Esophagus squamous epithelium (tissue), 5 donors: Measurements from ENCODE around the gene VIPR2. TPM values are rescaled to one million over a fixed set of nuclear protein-coding genes. Genes with fewer than 3 reads are reported as not detected.
"Not testable (repeated sequence)": the region's sequence is repeated elsewhere in the genome, so short reads cannot be mapped to it uniquely, and the experiment has no call there.

Experiments
- DNase-seq: peaks from one replicate; lab custom pipeline; 2025; lab: John Stamatoyannopoulos, UW
- H3K27ac ChIP-seq, 4 donors: fragments of 200-600 bp; sonication (generic); one replicate each; pipeline ENCODE4 v1.5.1; 2016 to 2019; ENCODE audit warnings: mild to moderate bottlenecking in 1 of 4
- H3K27me3 ChIP-seq, 4 donors: fragments of 200-600 bp; sonication (generic); 1 replicate in 3 of 4; 2 replicates in 1 of 4; pipeline versions ENCODE4 v1.5.1 to v1.6.0; 2017 to 2021; ENCODE audit warnings: antibody characterized with exemption in 1 of 4
- H3K36me3 ChIP-seq, 3 donors: fragments of 200-600 bp; sonication (generic); one replicate each; pipeline ENCODE4 v1.5.1; 2016 to 2019
- H3K4me1 ChIP-seq, 3 donors: fragments of 200-600 bp; sonication (generic); one replicate each; pipeline ENCODE4 v1.5.1; 2017 to 2019
- H3K4me3 ChIP-seq, 4 donors: fragments of 200-600 bp; sonication (generic); 1 replicate in 3 of 4; 2 replicates in 1 of 4; pipeline ENCODE4 v1.5.1; 2016 to 2019; ENCODE audit warnings: mild to moderate bottlenecking in 2 of 4, moderate library complexity in 1 of 4
- H3K9me3 ChIP-seq, 3 donors: fragments of 200-600 bp; sonication (generic); one replicate each; pipeline ENCODE4 v1.5.1; 2016 to 2019
- CTCF ChIP-seq, 6 experiments: fragments of 450-650 bp in 4 of 6; fragments of 200-600 bp in 2 of 6; sonication (generic) in 2 of 6; IDR thresholded peaks; one replicate each; pipeline ENCODE4 v1.5.1; 2016 to 2019; ENCODE audit warnings: antibody characterized with exemption in 6 of 6, mild to moderate bottlenecking in 4 of 6, moderate library complexity in 4 of 6
- POLR2A ChIP-seq, 4 donors: fragments of 450-650 bp; IDR thresholded peaks; one replicate each; pipeline ENCODE4 v1.6.1; 2017; ENCODE audit warnings: antibody characterized with exemption in 4 of 4, mild to moderate bottlenecking in 4 of 4, moderate library complexity in 3 of 4
- WGBS, 2 donors: methylation state at CpG; one replicate each; pipeline ENCODE4 v1.1.5; 2018; 5-methylcytosine and 5-hydroxymethylcytosine counted together
- intact Hi-C: fragments of 100-400 bp; cut with DNase I; formaldehyde crosslinking; loops from one replicate; pipeline ENCODE4 v1.15.0; 2022
- total RNA-seq, 4 donors: library from RNA; depleted of rRNA; stranded (reverse); fragments of >200 nt; gene quantifications; one replicate each; pipeline ENCODE4 v1.1.0, GENCODE V29; 2016
- donor health status: DM: yes; HTN: yes; CAD: no.

Gene VIPR2
- total RNA-seq, 4 donors from 2014 or later: 0.18 to 2.1 (median 0.40) TPM

GRCh38 chr7:159083001-159083697 lies 61.5 kb downstream of the VIPR2 start:
- no peak overlapping the region for H3K4me3 ChIP-seq
- 86 to 100% methylated on average over 4 to 6 of the region's 13 CpGs for WGBS, 2 donors
- DNase-seq: no peak

GRCh38 chr7:159082075-159082474 lies 62.6 kb downstream of the VIPR2 start:
- DNase-seq, H3K36me3 ChIP-seq, H3K27me3 ChIP-seq, H3K27ac ChIP-seq, H3K4me3 ChIP-seq, intact Hi-C loops, H3K4me1 ChIP-seq, H3K9me3 ChIP-seq: not testable (repeated sequence)
- WGBS, 2 donors: 69 to 90% methylated on average over 1 to 2 of the region's 5 CpGs

More at GRCh38 chr7:159083001-159083697, 61.5 kb downstream of the VIPR2 start:
- H3K9me3 ChIP-seq: no peaks in the 10 kb centered on the region
- intact Hi-C loops: no loop called here
- TF ChIP-seq POLR2A (IDR thresholded peaks at IDR 0.05) (no peak), CTCF (IDR thresholded peaks at IDR 0.05) (no peak)
- H3K36me3 ChIP-seq: no peaks in the 10 kb centered on the region
- no peaks in the 10 kb centered on the region for H3K4me1 ChIP-seq
- H3K27ac ChIP-seq: no peak overlapping the region
- H3K27me3 ChIP-seq: no peaks in the 10 kb centered on the region

GRCh38 chr7:159078911-159079270 lies 65.8 kb downstream of the VIPR2 start:
- no peak for DNase-seq
- Histone ChIP-seq H3K27ac (no peak overlapping the region), H3K4me1 (no peaks in the 10 kb centered on the region), H3K36me3 (no peaks in the 10 kb centered on the region), H3K9me3 (no peaks in the 10 kb centered on the region), H3K4me3 (no peak overlapping the region), H3K27me3 (no peaks in the 10 kb centered on the region)
- TF ChIP-seq POLR2A (IDR thresholded peaks at IDR 0.05) (no peak), CTCF (IDR thresholded peaks at IDR 0.05) (no peak)
- intact Hi-C loops: no loop called here
- WGBS, 2 donors: 83 to 88% methylated on average over 6 of the region's 6 CpGs

GRCh38 chr7:159078193-159078910 lies 66.3 kb downstream of the VIPR2 start:
- TF ChIP-seq CTCF (IDR thresholded peaks at IDR 0.05): no peak
- TF ChIP-seq POLR2A (IDR thresholded peaks at IDR 0.05): no peak
- H3K27me3 ChIP-seq: no peaks in the 10 kb centered on the region
- intact Hi-C loops: no loop called here
- H3K27ac ChIP-seq: no peak overlapping the region
- H3K9me3 ChIP-seq: no peaks in the 10 kb centered on the region
- H3K4me1 ChIP-seq: no peaks in the 10 kb centered on the region
- no peaks in the 10 kb centered on the region for H3K36me3 ChIP-seq
- H3K4me3 ChIP-seq: no peak overlapping the region
- DNase-seq: no peak
- 50 to 57% methylated on average over 9 of the region's 9 CpGs for WGBS, 2 donors

GRCh38 chr7:159076333-159076732 lies 68.3 kb downstream of the VIPR2 start:
- Histone ChIP-seq H3K27ac (peak overlapping the region in 1 of 4 donors; percentile 39), H3K27me3 (no peaks in the 10 kb centered on the region), H3K4me1 (no peaks in the 10 kb centered on the region), H3K4me3 (no peak overlapping the region), H3K36me3 (no peaks in the 10 kb centered on the region), H3K9me3 (no peaks in the 10 kb centered on the region)
- TF ChIP-seq POLR2A (IDR thresholded peaks at IDR 0.05): no peak
- TF ChIP-seq CTCF (IDR thresholded peaks at IDR 0.05): no peak
- no peak for DNase-seq
- intact Hi-C loops: no loop called here
